Endothelial cell of umbilical vein (primary cell): Measurements from ENCODE around the gene BCL11B. TPM values are rescaled to one million over a fixed set of nuclear protein-coding genes. Genes with fewer than 3 reads are reported as not detected.

ENCODE experiments used
- BruUV-seq: library from RNA; stranded (reverse); fragments of 400-500 nt; replicated peaks from 2 replicates; lab custom pipeline; 2021; lab: Mats Ljungman, UMichigan
- CTCF ChIA-PET: fragments of 300-600, 350-600 bp; sonication (Branson Sonifier 250); formaldehyde crosslinking; loops from one replicate; lab custom pipeline; 2021; ENCODE audit warnings: antibody characterized with exemption, inconsistent platforms; lab: Charles Lee
- POLR2A ChIA-PET: fragments of 300-600, 350-600 bp; sonication (Branson Sonifier 250); formaldehyde crosslinking; loops from one replicate; lab custom pipeline; 2021; ENCODE audit warnings: antibody characterized with exemption, inconsistent platforms; lab: Charles Lee
- DNase-seq: peaks from one replicate; pipeline ENCODE4 v3.0.0-alpha.2; 2011; ENCODE audit warnings: low read depth, low spot score
- FAIRE-seq: peaks from 2 replicates; lab custom pipeline; 2011; peaks lifted over from hg19 to GRCh38; lab: Jason Lieb, UNC
- H2AFZ ChIP-seq: 2 replicates; pipeline ENCODE4 v1.6.0; 2012; ENCODE audit warnings: low read depth, low read length, control low read depth, inconsistent platforms
- H3K27ac ChIP-seq: 2 replicates; pipeline ENCODE4 v1.5.1; 2011; ENCODE audit warnings: low read depth, mild to moderate bottlenecking, control low read depth, low read length, moderate library complexity; ENCODE audit not compliant: insufficient read depth
- H3K27me3 ChIP-seq, 2 experiments: 2 replicates each; pipeline versions ENCODE4 v1.6.0 to v1.6.1; 2011; ENCODE audit warnings: low read length in 2 of 2, mixed read lengths in 1 of 2; ENCODE audit not compliant: control insufficient read depth in 2 of 2, insufficient read depth in 2 of 2
- H3K36me3 ChIP-seq, 2 experiments: 2 replicates in 1 of 2; 3 replicates in 1 of 2; pipeline ENCODE4 v1.5.1; 2011; ENCODE audit warnings: low read length in 2 of 2, mild to moderate bottlenecking in 1 of 2, moderate library complexity in 1 of 2; ENCODE audit not compliant: control insufficient read depth in 2 of 2, insufficient read depth in 2 of 2; ENCODE audit errors: extremely low read depth in 1 of 2
- H3K4me1 ChIP-seq: 3 replicates; pipeline ENCODE4 v1.5.1; 2011; ENCODE audit warnings: mild to moderate bottlenecking, low read length; ENCODE audit not compliant: control insufficient read depth, insufficient read depth; ENCODE audit errors: extremely low read depth
- H3K4me2 ChIP-seq: 2 replicates; pipeline ENCODE4 v1.6.1; 2011; ENCODE audit warnings: low read length, control low read depth, mixed read lengths; ENCODE audit not compliant: insufficient read depth
- H3K4me3 ChIP-seq, 3 experiments: fragments of 200-600 bp in 1 of 3; sonication (generic), shearing (Covaris generic) in 1 of 3; replicated peaks in 1 of 3; 2 replicates each; pipeline ENCODE4 v1.5.1; 2011 to 2016; ENCODE audit warnings: control low read depth in 3 of 3, low read length in 3 of 3, mild to moderate bottlenecking in 2 of 3, inconsistent platforms in 1 of 3, low read depth in 1 of 3, moderate library complexity in 1 of 3; ENCODE audit not compliant: insufficient read depth in 1 of 3
- H3K79me2 ChIP-seq: 2 replicates; pipeline ENCODE4 v1.6.0; 2012; ENCODE audit warnings: low read length, inconsistent platforms; ENCODE audit not compliant: control insufficient read depth, insufficient read depth
- H3K9ac ChIP-seq: replicated peaks from 2 replicates; pipeline ENCODE3; 2011; ENCODE audit warnings: low read length, control low read depth; ENCODE audit not compliant: insufficient read depth; ENCODE audit errors: extremely low read depth
- H3K9me1 ChIP-seq: replicated peaks from 3 replicates; pipeline ENCODE4 v1.6.0; 2011; ENCODE audit warnings: mild to moderate bottlenecking, low read length; ENCODE audit not compliant: control insufficient read depth, insufficient read depth; ENCODE audit errors: extremely low read depth
- H3K9me3 ChIP-seq: replicated peaks from 2 replicates; pipeline ENCODE4 v1.5.1; 2012; ENCODE audit warnings: low read length, inconsistent platforms; ENCODE audit not compliant: control insufficient read depth, insufficient read depth
- H4K20me1 ChIP-seq: replicated peaks from 2 replicates; pipeline ENCODE3; 2011; ENCODE audit warnings: mild to moderate bottlenecking, low read length; ENCODE audit not compliant: control insufficient read depth, insufficient read depth; ENCODE audit errors: extremely low read depth
- CTCF ChIP-seq, 2 donors: IDR thresholded peaks; 1 replicate in 1 of 2; 2 replicates in 1 of 2; pipeline ENCODE4 v1.5.1; 2011; ENCODE audit warnings: low read length in 2 of 2, mild to moderate bottlenecking in 2 of 2, moderate library complexity in 2 of 2, control low read depth in 1 of 2, inconsistent platforms in 1 of 2, low read depth in 1 of 2; ENCODE audit not compliant: insufficient read depth in 1 of 2; ENCODE audit errors: extremely low read depth in 1 of 2
- EZH2 ChIP-seq: IDR thresholded peaks from 2 replicates; pipeline ENCODE4 v1.6.1; 2012; ENCODE audit warnings: borderline replicate concordance, low read depth, mild to moderate bottlenecking, moderate library complexity, low read length, inconsistent platforms; ENCODE audit not compliant: severe bottlenecking
- FOS ChIP-seq: IDR thresholded peaks from 2 replicates; pipeline ENCODE4 v1.6.1; 2011; ENCODE audit warnings: mild to moderate bottlenecking, low read length, moderate library complexity, borderline replicate concordance; ENCODE audit not compliant: insufficient read depth
- GATA2 ChIP-seq: IDR thresholded peaks from 2 replicates; pipeline ENCODE4 v1.7.0; 2011; ENCODE audit warnings: low read depth, mild to moderate bottlenecking, moderate library complexity, mixed read lengths, low read length; ENCODE audit not compliant: insufficient read length, insufficient read depth
- JUN ChIP-seq: IDR thresholded peaks from 2 replicates; pipeline ENCODE4 v1.6.1; 2011; ENCODE audit warnings: borderline replicate concordance, low read depth; ENCODE audit not compliant: insufficient read length, insufficient read depth
- MAX ChIP-seq: IDR thresholded peaks from 2 replicates; pipeline ENCODE4 v1.6.1; 2011; ENCODE audit not compliant: insufficient read depth, insufficient read length
- MYC ChIP-seq: IDR thresholded peaks from one replicate; pipeline ENCODE4 v1.6.1; 2011; ENCODE audit warnings: mild to moderate bottlenecking, low read depth, low read length
- POLR2A ChIP-seq: IDR thresholded peaks from 2 replicates; pipeline ENCODE4 v1.6.1; 2012; ENCODE audit warnings: low read depth, mild to moderate bottlenecking, control low read depth, low read length
- POLR2AphosphoS5 ChIP-seq: IDR thresholded peaks from 2 replicates; pipeline ENCODE4 v1.6.1; 2012; ENCODE audit warnings: low read depth, mild to moderate bottlenecking, control low read depth, low read length, moderate library complexity; ENCODE audit not compliant: insufficient read depth
- dilution Hi-C: fragments of 300-500 bp; cut with MboI; formaldehyde crosslinking; loops from one replicate; pipeline ENCODE4 v1.15.0; 2019; ENCODE audit warnings: low sequenced_read_pairs; ENCODE audit not compliant: extremely low pct_ligation_motif_present
- intact Hi-C: fragments of 100-400 bp; cut with micrococcal nuclease; formaldehyde crosslinking; loops from one replicate; pipeline ENCODE4 v1.10.0; 2022
- polyA plus RNA-seq, 4 experiments: library from polyadenylated mRNA; depleted of rRNA in 3 of 4; stranded (reverse) in 3 of 4; unstranded in 1 of 4; fragments of >200 nt; gene quantifications; 2 replicates each; pipeline versions ENCODE4 v1.2.1 to v1.2.3, GENCODE V29; 2011 to 2012; ENCODE audit warnings: missing spikeins in 1 of 4
- total RNA-seq: library from RNA; stranded (reverse); gene quantifications from 2 replicates; pipeline ENCODE4 v1.2.3, GENCODE V29; 2021

Gene BCL11B
- total and polyA plus RNA-seq, 2 donors (not counting 3 experiments of a cell fraction or from before 2014, with no cell fraction given) = 0.03 to 0.07 TPM

GRCh38 chr14:99123208-99123870, 148.7 kb downstream of the BCL11B start:
- dilution Hi-C loops (no loop called here), intact Hi-C loops (no loop called here)
- H3K27me3 ChIP-seq = no peaks in the 10 kb centered on the region
- no peaks in the 10 kb centered on the region for H4K20me1 ChIP-seq
- no peak overlapping the region for H2AFZ ChIP-seq
- no peaks in the 10 kb centered on the region for H3K4me1 ChIP-seq
- FAIRE-seq = no peak
- no peaks in the 10 kb centered on the region for H3K9me3 ChIP-seq
- POLR2A ChIA-PET = no interaction called here
- no peaks in the 10 kb centered on the region for H3K9me1 ChIP-seq
- CTCF ChIA-PET = no interaction called here
- H3K4me3 ChIP-seq = no peak overlapping the region
- TF ChIP-seq POLR2A = no peak
- TF ChIP-seq FOS = no peak
- no peak for TF ChIP-seq POLR2AphosphoS5
- no peak for TF ChIP-seq MAX
- no peak for TF ChIP-seq GATA2
- no peak for TF ChIP-seq CTCF (IDR thresholded peaks at IDR 0.05; ENCODE audit: extremely low read depth in 1 of 2, insufficient read depth in 1 of 2, low read depth in 1 of 2, low read length in 2 of 2)
- no peak for TF ChIP-seq EZH2
- TF ChIP-seq JUN = no peak
- no peak for TF ChIP-seq MYC
- H3K4me2 ChIP-seq = no peak overlapping the region
- no TSS peak for BruUV-seq
- no peaks in the 10 kb centered on the region for H3K79me2 ChIP-seq
- no peak overlapping the region for H3K27ac ChIP-seq
- H3K9ac ChIP-seq = no peak overlapping the region
- DNase-seq = no peak
- H3K36me3 ChIP-seq = no peaks in the 10 kb centered on the region
